ENCODE data around the gene RBM10. TPM values are rescaled to one million over a fixed set of nuclear protein-coding genes. Genes with fewer than 3 reads are reported as not detected.
A peak's percentile ranks its signal among the peaks of the same experiment; 100 is the strongest.

RBM10 gene
- total and polyA plus RNA-seq, 9 of the 15 experiments (the other 6 are each of a cell fraction or from before 2014, with no cell fraction given): 1.1 to 61.7 (median 31.5) TPM

DNA sequence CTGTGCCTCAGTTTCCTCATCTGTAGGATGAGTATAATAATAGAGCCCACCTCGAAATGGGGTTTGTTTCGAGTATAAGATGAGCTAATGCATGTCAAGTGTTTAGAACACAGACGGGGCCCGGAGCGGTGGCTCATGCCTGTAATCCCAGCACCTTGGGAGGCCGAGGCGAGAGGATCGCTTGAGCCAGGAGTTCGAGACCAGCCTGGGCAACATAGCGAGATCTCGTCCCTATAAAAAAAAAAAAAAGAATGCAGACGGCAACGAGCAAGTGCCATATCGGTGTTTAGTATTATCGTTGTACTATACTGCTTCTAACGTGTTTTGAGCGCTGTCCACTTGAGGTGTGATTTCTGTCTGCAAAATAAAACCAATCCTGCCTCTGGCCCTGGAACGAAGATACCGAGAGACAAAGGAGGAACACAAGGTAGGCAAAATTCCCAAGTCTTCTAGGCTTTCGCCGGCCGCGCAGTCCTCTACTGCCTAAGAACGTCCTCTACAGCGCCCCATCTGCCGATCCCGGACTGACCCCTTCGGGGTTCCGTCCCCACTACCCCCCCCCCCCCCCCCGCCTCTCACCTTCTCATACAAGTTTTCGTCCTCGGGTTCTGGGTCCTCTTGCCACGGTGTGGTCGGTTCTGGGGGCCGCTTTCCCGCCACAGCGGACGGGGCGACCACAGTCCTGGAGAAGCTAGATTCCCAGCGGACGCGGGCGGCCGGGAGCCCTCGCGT is 961 bp upstream of the RBM10 start (continued):
- 0 out of 2 replicates have a peak, but pooled peaks have one; percentile 62 for TF ChIP-seq ZBTB40 (IDR thresholded peaks at IDR 0.05)
- no peak for TF ChIP-seq ZBTB40 (CRISPR knock-in tag; IDR thresholded peaks at IDR 0.05)
- TF ChIP-seq SIX5 (IDR thresholded peaks at IDR 0.05; ENCODE audit: borderline replicate concordance in 1 of 2, insufficient read depth in 1 of 2, low read depth in 1 of 2, low read length in 2 of 2): no peak
- no peak for TF ChIP-seq COPS2 (conservative IDR thresholded peaks at IDR 0.05)
- no peak for TF ChIP-seq ELK3 (CRISPR knock-in tag; IDR thresholded peaks at IDR 0.05)
- TF ChIP-seq SIN3A (IDR thresholded peaks at IDR 0.05; ENCODE audit: borderline replicate concordance in 2 of 2, control insufficient read depth in 1 of 2, low read depth in 2 of 2, low read length in 2 of 2): 0 out of 4 replicates have a peak, but pooled peaks of 1 of the 2 experiments have one; percentile 29
- TF ChIP-seq ZNF121 (CRISPR knock-in tag; conservative IDR thresholded peaks at IDR 0.05): peak; percentile 52
- no peak for TF ChIP-seq GABPB1 (CRISPR knock-in tag; IDR thresholded peaks at IDR 0.05)
- TF ChIP-seq, protein P1, sequence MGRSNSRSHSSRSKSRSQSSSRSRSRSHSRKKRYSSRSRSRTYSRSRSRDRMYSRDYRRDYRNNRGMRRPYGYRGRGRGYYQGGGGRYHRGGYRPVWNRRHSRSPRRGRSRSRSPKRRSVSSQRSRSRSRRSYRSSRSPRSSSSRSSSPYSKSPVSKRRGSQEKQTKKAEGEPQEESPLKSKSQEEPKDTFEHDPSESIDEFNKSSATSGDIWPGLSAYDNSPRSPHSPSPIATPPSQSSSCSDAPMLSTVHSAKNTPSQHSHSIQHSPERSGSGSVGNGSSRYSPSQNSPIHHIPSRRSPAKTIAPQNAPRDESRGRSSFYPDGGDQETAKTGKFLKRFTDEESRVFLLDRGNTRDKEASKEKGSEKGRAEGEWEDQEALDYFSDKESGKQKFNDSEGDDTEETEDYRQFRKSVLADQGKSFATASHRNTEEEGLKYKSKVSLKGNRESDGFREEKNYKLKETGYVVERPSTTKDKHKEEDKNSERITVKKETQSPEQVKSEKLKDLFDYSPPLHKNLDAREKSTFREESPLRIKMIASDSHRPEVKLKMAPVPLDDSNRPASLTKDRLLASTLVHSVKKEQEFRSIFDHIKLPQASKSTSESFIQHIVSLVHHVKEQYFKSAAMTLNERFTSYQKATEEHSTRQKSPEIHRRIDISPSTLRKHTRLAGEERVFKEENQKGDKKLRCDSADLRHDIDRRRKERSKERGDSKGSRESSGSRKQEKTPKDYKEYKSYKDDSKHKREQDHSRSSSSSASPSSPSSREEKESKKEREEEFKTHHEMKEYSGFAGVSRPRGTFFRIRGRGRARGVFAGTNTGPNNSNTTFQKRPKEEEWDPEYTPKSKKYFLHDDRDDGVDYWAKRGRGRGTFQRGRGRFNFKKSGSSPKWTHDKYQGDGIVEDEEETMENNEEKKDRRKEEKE (IDR thresholded peaks at IDR 0.05; ENCODE audit: borderline replicate concordance in 1 of 2, control insufficient read depth in 1 of 2, low read depth in 2 of 2, low read length in 1 of 2): no peak
- peak; percentile 1 for TF ChIP-seq RBM25 (IDR thresholded peaks at IDR 0.05; ENCODE audit: low read depth, low read length, severe bottlenecking)
- 0 out of 2 replicates have a peak, but pooled peaks have one; percentile 10 for TF ChIP-seq KLF16 (IDR thresholded peaks at IDR 0.05)
